Activated CD4-positive, alpha-beta T cell treated with anti-CD3 and anti-CD28 coated beads for 24 hours (primary cell): ENCODE measurements around the gene DHFR2.
A peak's percentile ranks its signal among the peaks of the same experiment; 100 is the strongest.
"Not testable (repeated sequence)": the region's sequence is repeated elsewhere in the genome, so short reads cannot be mapped to it uniquely, and the experiment has no call there.

Experiments
- DNase-seq, 2 donors: peaks; one replicate each; pipeline ENCODE4 v3.0.0-alpha.2; 2020; ENCODE audit warnings: low read depth in 2 of 2

Gene DHFR2

DNA sequence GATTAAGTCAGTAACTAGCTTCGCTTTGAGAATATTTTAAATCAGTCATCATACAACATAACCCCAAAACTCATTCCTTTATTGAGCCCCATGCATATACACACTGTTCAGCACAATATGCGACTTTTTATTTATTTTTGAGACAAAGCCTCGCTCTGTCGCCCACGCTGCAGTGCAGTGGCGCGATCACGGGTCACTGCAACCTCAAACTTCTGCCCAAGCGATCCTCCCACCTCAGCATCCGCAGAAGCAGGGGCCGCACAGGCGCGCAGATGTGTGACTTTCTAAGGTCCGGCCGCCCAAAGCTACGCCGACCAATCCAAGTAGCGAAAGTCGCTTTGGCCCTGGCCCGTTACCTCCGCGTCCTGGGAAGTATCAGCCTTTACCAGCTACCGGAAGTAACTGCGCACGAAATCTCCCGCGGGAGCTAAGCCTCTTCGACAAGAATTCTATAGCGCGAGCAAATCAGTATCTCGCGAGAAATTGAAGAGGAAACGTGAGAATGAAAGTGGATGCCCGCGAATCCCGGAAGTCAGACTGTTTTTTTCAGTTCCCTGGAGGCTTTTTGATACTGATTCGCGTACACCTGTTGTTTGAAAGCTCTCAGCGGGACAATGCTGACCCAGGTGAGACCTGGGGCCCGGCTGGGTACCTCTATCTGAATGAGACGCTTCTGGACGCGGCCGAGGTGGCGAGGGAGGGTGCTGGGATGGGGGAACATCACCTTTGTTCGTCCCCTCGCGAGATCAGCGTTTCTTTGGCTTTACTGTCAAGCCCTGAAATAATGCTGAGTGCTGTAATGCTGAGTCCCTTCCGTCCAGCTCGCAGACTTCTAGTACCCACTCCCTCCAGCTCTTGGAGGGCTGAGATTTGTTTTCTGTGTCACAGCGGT, at the start of gene DHFR2, which contains the start of gene NSUN3:
Gene DHFR2, minus strand, starts transcription at position 404 of the 892 bp plus-strand sequence. CDS start 1,405 bp downstream, outside the sequence.
Gene NSUN3, plus strand, starts transcription at position 549 of the 892 bp plus-strand sequence. Its CDS starts 66 bp downstream, at position 615.
- DNase-seq, result peak; percentile 64 to 72

GRCh38 chr3:94110854-94111253, 48.1 kb upstream of the DHFR2 start:
- no peak for DNase-seq

DNA sequence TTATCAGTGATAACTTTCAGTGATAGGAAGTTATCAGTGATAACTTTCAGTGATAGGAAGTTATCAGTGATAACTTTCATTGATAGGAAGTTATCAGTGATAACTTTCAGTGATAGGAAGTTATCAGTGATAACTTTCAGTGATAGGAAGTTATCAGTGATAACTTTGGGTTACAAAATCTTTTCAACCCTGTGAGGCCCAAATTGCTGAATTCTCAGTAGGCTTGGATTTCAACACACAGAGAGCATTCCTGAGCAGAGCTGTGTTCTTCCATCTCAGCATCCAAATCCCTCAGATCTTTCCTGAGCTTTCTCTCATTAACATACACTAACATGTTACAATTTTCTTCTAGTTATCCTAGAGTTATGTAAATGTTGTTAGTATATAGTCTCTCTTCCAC, 47.5 kb upstream of the DHFR2 start:
- DNase-seq, result not testable (repeated sequence)

- no peak for DNase-seq
Observed at GRCh38 chr3:94106268-94106667, 43.6 kb upstream of the DHFR2 start.

- no peak for DNase-seq
Observed at GRCh38 chr3:94101860-94102259, 39.1 kb upstream of the DHFR2 start.

GRCh38 chr3:94099311-94099710, 36.6 kb upstream of the DHFR2 start:
- no peak for DNase-seq

- DNase-seq, result no peak
Observed at GRCh38 chr3:94098452-94098851, 35.7 kb upstream of the DHFR2 start.

DNA sequence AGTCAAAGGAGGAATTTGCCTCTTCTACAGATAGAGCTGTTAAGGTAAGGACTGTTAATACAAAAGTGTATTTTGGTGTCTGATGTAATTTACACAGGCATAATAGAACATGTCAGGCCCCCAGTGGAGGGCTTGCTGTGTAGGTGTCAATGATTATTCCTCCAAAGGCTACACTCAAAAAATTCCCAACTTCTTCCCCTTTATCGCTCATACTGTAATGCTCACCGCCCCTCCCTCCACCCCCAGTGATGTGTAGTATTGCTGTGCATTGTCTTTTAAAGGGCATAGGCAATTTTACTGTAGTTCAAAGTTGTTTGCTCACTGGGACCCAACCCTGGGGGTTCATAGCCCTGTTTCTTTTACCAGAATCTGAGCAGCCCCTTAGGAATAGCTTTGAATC, 32.4 kb upstream of the DHFR2 start:
- DNase-seq, result no peak

DNA sequence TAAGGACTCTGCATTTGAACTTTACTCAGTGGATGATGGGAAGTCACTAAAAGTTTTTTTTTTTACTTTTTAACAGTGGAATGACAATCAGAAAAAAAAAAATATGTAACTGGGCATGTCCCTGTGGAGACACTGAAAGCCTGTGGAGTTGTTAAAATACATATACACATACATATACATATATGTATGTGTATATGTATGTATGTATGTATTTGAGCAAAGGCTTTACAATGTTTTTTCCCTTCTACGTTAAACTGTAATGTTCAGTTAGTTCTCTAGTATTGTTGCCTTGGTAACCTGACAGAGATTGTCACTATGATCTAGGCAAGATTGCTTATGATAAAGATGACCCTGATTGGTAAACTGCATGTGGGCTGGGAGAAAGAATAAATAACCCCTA, 30.4 kb upstream of the DHFR2 start:
- no peak for DNase-seq

GRCh38 chr3:94092086-94092485, 29.4 kb upstream of the DHFR2 start:
- DNase-seq, result no peak

DNA sequence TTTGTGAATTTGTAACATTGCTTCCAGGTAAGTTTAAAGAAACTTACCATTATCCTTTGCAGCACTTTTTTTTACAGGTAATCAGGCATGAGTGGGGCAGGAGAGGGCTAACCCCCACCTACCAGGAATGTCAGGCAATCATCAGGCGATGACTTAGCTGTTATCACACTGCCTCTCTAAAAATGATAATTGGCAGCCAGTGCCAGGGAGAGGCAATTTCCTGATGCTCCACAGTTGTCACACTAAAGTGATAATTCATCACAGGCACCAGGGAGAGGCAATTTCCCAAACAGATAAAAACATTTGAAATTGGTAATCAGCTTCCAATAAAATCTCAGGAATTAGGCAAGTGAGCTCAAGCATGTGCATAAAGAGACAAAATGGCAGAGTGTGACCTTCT, 26.4 kb upstream of the DHFR2 start:
- DNase-seq, result no peak

DNA sequence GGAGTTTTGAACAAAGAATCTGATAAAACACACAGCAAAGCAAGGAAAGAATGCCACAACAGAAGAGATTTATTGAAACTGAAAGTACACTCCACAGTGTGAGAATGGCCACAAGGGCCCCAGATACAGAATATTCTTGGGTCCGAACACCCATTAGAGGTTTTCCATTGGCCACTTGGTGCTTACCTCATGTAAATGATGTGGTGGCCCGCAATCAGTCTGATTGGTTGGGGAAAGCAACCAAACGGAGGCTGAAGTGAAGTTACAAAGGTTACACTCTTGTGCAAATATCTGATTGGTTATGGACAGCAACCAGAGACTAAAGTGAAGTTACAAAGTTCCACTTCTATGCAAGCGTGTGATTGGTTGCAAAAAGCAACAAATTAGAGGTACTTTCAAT, 20.5 kb upstream of the DHFR2 start:
- no peak for DNase-seq

DNA sequence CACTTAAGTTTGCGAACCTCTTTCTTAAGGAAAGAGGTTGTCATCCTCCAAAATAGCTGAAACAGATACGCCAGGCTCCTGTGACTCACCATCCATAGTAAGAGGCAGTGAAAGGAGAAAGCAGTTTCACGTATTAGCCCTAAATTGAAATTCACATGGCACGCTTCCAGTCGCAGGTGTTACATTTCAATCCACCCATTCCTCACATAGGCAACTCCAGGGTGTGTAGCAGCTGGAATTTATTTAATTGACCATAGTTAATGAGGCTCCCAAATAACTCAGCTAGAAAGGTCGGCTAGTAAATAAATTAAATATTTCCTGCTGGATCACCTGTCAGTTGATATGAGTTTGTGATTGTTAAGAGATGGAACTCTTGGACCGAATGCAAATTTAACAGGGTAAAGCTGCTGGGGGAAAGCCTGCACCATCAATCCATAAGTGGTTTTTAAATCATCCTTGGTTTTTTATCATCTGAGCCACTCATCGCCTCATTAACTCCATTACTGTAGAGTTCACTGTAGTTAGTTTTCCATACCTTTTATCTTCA, 19.7 kb upstream of the DHFR2 start:
- DNase-seq, result no peak

DNA sequence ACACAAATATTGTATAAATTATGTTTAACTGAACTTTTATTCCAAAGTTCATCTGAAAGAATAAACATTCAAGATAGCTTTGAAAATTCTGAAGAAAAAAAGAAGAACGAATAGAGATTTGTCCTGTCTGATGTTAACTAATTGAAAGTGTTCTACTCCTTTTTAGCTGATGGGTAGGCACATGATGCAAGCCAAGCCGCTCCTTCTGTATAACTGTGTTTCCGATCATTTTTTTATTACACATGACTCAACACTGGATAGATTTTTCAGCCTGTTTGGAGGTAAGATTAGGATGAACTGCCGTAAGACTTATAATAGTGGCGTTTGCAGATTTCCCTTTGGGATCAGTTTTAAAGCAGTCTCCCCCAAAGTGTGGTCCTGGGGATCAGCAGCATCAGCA, 19.2 kb upstream of the DHFR2 start:
- no peak for DNase-seq

DNA sequence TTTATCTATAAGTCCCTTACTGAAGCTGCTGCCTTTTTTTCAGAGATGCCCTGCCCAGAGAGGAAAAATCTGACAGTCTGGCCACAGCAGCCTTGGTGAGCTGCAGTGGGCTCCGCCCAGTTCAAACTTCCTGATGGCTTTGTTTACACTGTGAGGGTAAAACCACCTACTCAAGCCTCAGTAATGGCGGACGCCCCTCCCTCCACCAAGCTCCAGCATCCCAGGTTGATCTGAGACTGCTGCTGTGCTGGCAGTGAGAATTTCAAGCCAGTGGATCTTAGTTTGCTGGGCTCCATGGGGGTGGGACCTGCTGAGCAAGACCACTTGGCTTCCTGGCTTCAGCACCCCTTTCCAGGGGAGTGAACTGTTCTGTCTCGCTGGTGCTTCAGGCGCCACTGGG, 17.8 kb upstream of the DHFR2 start:
- not testable (repeated sequence) for DNase-seq

- no peak for DNase-seq
Observed at GRCh38 chr3:94076055-94076454, 13.3 kb upstream of the DHFR2 start.

- no peak for DNase-seq
Observed at GRCh38 chr3:94071713-94072284, 9.1 kb upstream of the DHFR2 start.

DNA sequence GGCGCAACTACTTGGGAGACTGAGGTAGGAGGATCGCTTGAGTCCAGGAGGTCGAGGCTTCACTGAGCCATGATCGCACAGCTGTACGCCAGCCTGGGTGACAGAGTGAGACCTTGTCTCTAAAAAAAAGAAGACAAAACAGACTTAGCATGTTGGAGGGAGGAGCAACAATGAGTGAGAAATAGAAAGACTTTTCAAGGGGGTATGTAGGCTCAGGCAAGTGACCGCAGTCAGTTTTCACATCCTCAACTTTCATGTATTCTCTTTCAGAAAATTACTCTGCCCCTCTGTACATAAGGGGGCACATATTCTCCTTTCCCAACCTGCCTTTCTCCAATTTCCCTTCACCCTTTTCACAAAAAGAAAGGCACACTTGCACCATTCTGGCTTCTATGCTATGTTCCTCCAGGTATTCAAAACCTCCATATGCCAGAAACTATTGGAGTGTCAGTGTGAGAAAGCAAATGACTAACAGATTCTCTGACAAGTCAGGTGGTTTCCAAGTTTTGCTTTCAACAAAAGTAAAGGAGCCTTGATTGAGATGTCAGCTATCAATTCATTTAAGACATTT, 7.7 kb upstream of the DHFR2 start:
- DNase-seq, result no peak

DNA sequence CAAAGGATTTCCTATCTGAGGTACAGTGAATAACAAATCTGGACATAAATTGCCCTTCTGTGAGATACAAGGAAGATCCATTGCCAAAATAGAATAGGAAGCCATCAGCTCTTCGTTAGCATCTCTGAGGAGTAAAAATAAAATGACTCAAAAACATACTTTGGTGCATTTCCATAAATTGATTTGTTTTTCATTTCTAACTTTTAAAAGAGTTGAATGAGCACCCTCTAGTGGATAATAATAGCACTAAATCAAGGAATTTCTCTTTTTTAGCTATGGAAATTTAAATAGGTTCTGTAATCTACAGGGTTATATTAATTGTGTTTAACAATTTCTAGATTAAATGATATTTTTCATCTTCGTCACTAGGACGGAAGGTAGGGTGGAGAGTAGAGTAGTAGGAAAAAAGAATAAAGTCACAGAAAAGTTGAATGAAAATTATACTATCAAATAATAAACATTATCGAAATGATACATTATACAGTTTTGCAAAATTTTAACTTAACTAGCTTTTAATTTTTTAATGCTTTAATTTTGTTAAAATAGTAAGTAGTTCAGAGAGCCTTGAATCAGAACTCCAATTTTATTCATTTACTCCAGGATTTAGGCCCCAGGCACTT, 6.6 kb upstream of the DHFR2 start:
- no peak for DNase-seq

DNA sequence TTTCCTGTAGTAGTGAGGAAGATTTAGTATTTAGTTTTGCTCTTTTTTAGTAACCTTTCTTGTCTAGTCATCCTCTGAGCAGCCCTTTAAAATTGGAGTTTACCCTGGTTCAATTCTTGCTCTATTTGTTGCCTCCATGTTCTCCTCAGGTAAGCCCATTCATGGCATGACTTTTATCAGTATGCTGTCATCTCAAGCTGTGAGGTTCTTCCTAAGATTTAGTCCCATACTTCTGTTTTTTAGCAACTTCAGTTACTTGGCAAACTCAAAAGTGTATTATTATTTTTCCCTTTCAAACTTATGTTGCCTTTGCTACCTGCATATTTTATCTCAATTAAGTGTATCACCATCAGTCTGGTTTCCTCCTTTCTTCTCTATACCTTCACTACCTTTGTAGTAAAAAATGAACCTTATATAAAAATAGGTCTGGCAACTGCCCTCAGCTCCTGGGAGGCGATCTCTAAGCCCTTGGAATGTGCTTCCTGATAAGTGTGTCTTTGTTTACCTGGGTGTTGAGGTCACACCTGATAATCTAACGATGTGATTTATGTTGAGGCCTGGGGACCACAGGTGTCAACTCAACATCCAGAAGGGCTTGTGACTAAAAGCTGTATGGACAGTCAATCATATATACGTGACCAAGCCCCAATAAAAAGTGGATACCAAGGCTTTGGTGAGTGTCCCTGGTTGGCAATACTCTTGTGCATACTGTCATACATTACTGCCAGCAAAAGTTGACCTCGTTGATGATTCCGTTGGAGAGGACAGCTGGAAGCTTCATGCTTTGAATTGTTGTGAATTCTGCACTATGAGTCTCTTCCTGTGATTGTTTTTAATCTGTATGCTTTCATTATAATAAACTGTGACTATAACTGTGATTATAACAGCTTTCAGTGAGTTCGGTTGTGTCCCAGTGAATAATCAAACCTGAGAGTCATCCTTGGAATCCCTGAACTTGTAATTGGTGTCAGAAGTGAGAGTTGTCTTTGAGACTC, 4.1 kb upstream of the DHFR2 start:
- DNase-seq, result no peak
